Measurements from ENCODE around the gene ZSCAN29.

DNA sequence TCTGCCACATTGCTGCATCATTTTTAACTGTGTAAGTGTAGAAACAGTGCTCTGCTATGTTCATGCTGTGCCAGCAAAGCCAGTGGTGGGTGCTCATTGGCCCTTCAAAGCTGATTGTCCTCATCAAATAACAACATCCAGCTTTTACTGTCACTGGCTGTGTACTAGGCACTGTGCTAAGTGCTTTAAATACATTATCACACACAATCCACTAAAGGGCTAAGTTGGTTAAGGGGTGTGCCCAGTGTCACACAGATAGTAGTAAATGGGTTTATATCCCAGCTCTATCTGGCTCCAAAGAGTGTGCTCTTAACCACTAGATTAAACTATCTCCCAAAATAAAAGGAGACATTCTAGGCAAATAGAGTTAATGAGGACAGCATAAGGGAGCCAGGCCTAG is 7.8 kb upstream of the ZSCAN29 start:
- TF ChIP-seq CTCF (IDR thresholded peaks at IDR 0.05) (no peak), POLR2AphosphoS5 (IDR thresholded peaks at IDR 0.05) (no peak)

Data from prostate gland (tissue), 2 donors.